ENCODE results near the gene ATP13A3.

DNA sequence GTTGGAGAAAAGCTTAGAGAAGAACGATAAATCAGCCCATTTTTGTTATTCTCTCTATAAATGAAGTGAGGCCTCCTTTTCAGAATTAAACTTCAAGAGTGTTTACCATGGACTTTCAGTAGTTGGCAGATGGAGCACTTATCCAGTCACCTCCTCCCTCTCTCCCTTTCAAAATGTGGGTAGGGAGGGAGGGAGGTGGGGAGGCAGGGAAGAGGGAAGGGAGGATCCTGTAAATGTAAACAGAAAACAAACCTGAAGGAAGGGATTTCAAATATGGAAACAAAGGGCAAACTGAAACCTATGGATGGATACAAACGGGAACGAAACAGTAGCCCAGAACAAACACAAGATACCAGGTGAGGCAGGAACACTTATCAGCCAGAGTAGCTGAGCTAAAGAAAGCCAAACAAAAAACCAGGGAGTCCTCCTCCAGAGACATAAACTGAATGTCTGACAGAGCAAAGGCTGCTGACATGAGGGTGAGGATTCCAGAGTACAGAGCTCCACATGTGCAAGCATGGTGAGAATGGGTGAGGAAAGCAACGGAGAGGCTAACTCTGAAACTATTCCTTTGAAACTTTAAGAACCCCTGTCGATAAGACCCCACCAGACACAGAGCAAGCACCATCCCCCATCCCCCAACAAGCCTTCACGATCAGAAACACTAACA, 46.8 kb downstream of the ATP13A3 start:
- TF ChIP-seq, protein P1, sequence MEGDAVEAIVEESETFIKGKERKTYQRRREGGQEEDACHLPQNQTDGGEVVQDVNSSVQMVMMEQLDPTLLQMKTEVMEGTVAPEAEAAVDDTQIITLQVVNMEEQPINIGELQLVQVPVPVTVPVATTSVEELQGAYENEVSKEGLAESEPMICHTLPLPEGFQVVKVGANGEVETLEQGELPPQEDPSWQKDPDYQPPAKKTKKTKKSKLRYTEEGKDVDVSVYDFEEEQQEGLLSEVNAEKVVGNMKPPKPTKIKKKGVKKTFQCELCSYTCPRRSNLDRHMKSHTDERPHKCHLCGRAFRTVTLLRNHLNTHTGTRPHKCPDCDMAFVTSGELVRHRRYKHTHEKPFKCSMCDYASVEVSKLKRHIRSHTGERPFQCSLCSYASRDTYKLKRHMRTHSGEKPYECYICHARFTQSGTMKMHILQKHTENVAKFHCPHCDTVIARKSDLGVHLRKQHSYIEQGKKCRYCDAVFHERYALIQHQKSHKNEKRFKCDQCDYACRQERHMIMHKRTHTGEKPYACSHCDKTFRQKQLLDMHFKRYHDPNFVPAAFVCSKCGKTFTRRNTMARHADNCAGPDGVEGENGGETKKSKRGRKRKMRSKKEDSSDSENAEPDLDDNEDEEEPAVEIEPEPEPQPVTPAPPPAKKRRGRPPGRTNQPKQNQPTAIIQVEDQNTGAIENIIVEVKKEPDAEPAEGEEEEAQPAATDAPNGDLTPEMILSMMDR (IDR thresholded peaks at IDR 0.05; ENCODE audit: low read depth, low read length), result no peak
- TF ChIP-seq EZH2phosphoT487 (IDR thresholded peaks at IDR 0.05; ENCODE audit: low read depth), result no peak

Data from OCI-LY3 (cell line).